HG03457 (cell line): ENCODE data around the gene IDUA.
"Not testable (repeated sequence)": the region's sequence is repeated elsewhere in the genome, so short reads cannot be mapped to it uniquely, and the experiment has no call there.

Source experiments
- ATAC-seq: cut with Tn5 transposase; IDR thresholded peaks from one replicate; pipeline ENCODE4 v1.9.1; 2021; ENCODE audit warnings: moderate number of reproducible peaks; ENCODE audit not compliant: unreplicated experiment

IDUA gene

DNA sequence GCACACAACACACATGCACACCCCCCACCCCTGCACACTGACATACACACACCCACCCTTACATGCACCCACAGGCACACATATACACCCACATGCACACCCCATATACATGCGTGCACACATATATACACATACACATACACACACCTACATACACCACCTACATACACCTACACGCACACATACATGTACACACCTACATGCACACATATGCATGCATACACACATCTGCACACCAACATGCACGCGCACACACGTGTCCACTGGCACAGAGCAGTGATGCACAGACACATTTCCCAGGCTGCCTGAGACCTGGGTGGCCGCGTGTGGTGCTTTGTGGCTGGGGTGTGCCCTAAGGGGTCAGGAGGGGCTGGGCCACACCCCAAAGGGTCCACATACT lies 56.3 kb downstream of the IDUA start:
- ATAC-seq: no peak

DNA sequence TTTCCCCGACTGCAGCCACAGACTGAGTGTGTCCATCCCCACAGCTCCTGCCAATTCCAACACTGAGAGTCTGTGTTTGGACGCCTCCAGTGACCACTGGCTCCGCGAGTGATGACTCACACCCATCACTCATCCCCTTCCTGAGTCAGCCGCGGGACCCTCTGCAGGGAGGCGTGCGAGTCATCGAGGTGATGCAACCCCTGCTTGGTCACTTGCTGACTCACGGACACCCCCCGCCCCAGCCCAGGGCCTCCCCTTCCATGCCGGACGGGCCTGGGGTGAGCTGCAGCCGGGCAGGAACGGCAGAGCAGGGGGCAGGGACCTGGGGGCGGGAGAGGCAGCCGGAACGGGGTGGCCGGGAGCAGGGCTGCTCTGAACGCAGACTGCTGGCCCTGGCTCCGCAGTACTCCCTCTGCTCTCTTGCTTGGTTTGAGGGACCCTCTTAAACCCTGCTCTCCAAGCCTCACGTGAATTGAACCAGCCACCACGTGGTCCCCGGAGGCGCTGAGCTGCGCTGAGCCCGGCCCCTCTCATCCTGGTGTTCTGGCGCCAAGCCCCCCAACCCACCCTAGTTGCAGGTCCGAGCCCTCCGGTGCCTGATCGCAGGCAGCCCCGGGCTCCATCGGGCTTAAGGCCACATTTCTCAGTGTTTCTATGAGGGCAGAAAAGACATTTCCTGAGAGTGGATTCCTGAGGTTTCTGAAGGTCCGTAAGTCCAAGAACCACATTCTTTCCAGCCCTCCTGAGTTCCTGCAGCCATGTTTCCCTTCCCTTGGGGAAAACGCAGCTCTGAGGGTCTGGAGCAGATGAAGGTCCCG lies 57.0 kb downstream of the IDUA start:
- no peak for ATAC-seq

DNA sequence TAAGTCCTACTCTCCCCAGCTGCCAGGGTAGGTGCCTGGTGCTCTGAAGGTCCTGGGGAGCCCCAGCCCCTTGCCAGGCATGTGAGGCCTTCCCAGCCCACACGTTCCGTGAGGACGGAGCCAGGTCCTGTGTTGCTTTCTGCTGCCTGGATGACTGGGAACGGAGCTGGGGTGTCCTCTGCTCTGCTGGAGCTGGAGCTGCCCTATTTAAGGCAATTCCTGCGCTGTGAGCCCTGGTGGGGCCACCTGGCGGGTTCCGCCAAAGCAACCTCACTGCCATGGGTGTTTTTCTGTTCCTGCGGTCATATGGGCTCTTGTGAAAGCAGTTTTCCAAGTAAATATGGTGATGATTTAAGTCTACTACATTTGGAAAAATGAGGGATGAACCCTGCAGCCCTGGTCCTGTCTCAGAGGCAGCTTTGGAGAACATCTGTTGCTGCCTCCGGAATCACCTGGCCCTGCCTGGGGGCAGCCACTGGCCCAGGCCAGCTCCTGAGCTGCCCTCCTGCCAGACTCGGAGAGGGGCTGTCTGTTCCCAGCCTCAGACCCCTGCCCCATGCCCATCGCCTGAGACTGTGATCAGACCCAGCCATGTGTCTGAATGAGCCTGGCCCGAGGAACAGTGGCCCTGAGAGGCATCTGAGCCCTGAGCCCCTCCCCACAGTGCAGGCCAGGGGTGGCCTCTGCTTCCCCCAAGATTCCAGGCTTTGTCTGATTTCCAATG lies 57.8 kb downstream of the IDUA start:
- ATAC-seq: no peak

DNA sequence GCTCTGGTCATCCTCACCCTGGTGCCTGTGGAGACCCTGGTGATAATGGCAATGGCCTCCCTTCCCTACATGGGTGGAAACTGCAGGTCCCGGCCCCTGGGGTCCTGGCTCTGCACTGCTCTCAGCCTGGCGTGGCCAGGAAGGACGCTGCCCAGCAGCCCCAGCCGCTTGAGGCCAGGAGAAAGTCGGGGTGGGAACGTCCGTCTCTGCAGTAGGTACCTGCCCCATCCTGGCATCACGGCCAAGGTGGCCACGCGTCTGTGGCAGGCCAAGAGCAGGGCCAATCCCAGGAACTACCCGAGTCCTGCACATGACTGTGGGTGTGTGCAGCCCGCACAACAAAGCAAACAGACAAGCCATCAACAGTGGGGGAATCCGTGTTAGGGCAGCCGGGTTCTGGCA lies 58.4 kb downstream of the IDUA start:
- ATAC-seq: no peak

DNA sequence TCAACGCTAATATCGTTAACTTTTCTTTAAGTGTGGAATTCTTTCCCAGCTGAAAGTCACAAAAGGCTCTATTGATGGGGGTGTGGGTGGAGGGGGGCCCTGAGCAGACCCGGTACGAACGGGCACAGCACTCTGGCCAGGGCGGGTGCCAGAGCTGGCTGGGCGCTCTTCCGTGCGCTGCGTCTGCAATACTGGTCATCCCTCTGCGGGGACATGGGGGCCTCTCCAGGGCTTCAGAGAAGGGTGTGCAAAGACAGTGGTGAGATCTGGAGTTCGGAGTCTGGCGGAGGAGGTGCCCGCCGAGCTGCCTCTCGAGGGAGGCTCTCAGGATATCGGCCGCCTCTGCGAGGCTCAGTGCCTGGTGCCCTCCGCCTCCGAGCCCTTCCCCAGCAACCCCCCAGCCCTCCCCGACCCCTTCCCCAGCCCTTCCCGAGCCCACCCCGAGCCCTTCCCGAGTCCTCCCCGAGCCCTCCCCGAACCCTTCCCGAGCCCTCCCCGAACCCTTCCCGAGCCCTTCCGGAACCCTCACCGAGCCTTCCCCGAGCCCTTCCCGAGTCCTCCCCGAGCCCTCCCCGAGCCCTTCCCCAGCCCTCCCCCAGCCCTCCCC lies 58.9 kb downstream of the IDUA start:
- ATAC-seq: no peak

DNA sequence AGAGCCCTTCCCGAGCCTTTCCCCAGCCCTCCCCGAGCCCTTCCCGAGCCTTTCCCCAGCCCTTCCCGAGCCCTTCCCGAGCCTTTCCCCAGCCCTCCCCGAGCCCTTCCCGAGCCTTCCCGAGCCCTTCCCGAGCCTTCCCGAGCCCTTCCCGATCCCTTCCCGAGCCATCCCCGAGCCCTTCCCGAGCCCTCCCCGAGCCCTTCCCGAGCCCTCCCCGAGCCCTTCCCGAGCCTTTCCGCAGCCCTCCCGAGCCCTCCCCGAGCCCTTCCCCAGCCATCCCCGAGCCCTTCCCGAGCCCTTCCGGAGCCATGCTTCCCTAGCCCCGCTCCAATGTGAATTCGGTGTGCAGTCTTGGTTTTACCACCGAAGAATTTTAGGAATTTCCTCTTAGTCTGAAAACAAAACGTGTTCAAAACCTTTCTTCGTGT lies 59.8 kb downstream of the IDUA start:
- ATAC-seq: not testable (repeated sequence)

DNA sequence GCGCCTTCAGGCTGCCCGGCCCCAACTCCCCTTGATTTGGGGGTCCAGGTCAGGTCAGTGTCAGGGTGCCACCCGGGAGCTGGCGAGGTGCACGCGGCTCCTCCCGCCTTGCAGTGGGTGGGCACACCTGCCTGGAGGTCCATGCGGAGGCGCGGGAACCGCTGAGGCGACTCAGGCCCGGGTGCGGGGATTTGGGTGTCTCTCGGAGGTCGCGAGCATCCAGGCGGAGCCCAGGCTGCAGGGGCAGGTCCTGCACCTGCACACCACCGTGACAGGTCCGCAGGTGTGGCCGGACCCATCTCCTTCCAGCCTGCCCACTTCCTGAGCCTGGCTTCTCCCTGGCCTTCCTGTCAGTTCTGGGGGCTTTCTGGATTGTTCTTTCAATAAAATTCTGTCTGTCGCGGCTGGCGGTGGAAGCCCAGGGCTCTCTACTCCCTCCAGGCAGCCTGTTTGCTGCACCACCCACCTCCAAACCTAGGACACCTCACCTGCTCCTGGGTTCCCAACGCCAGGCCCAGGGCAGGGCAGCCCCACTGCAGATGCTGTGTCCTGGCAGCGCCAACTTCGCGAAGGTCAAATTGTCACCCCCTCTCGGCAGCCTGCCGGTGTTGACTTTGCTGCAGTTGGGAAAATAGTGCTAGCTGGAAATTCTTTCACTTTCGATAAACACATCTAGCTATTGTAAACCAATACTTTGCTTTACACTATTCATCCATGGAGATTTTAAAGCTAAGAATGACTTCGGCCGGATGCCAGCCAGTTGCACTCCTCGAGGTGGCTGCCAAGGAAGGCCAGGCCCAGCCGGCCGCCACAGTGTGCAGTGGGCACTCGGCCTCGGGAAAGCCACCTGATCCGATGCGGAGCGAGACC lies 60.5 kb downstream of the IDUA start:
- ATAC-seq: no peak

DNA sequence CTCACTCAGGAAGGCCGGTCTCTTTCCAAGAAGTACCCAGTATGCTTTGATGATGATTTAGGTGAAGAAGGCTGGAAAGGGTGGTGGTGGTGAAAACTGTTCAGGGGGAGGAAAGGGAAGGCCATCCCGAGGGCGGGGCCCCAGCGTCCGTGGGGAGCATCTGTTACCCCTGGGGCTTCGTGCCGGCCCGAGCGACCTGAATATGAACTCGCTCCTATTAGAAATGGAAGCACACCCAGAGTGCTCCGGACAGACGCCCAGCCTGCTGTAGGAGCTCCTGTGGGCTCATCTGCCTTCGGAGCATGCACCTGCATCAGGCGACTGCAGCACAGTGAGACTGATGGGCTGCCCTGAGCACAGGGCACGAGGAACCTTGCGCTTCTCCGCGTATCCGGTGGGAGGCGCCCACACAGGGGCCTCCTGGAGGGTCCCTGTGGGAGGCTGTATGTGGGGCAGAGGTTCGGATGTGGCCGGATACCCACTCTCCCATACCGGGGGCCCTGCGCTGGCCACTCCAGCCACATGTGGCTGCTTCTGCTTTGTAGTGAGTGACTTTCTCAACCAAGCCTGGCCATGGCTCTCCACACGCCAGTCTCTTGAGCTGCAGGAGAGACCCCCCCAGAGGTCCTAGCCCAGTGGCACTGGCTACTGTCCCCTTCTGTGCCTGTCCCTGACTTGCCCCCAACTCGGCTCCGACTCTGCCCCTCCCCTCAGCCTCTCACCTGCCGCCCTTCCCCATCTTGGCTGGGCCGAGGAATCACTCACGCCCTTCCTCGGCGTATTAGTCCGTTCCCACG lies 61.3 kb downstream of the IDUA start:
- no peak for ATAC-seq

DNA sequence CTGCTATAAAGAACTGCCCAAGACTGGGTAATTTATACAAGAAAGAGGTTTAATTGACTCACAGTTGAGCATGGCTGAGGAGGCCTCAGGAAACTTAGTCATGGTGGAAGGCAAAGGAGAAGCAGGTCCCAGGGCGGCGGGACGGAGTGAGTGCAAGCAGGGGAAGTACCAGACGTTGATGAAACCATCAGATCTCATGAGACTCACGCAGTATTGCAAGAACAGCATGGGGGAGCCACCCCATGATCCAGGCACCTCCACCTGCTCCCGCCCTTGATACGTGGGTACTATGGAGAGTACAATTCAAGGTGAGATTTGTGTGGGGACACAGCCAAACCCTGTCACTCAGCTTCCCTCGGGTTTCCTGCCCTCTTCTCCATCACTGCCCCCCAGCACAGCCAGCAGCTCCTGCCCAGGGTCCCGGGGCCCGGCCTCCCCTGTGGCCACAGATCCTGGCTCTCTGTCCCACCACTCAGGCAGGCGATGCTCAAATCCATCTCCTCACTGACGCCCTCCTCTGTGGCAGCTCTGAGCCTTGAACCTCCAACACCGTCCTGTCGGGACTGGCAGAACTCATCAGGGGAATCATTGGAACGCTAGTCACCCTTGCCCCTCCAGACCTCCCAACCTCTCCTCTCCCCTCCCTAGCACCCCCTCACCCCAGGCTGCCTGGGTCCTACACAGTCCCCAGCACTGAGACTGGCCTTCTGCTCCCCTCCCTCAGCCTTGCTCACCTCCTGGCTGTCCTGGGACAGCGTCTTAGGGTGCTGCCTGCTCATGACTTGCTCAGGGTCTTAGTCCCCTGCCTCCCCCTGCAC lies 62.1 kb downstream of the IDUA start:
- ATAC-seq: no peak

DNA sequence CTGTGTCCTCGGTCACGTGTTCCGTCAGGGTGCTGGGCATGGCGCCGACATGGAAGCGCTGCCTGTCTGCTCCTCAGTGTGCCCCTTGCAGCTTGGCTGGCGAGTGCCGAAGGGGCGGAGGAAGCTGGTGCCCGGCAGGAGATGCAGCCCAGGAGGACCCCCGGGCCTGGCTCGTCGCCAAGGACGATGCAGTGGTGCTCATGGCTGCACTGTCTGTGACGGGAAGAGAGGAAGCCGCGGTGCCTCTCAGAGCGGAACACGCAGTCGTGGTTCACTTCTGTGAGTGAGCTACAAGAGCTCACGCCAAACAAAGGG lies 62.7 kb downstream of the IDUA start:
- ATAC-seq: no peak

DNA sequence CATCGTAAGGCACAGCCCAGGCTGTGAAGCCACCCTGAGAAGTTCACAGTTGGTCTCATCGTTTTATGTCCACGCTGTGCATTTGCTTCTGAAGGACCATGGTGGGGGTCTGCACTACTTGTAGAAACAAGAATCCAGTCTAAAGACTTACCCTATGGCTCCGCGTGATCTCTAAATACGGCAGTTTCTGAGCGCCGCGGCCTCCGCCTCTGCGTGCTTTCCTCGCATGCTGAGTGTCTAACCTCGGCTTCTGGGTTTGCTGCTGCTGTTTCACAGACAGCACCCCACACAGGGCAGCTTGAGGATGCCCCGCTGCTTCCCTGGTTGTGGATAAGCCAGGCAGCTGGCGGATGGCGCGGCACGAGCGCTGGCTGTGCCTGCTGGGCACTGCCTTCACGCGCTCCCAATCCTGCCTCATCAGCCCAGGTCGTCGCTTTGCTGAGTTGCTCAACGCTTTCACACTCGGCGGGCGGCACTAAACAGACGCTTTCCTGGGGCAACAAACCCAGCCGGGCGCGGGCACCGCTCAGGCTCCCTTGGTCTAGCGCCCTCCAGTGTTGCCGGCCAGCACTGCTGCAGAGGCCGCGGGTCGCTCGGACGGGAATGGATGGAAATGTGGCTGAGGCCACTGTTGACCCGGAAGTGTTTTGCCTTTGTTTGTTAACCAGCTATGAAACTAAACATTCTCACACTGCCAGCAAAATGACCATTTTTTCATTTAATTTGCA lies 63.8 kb downstream of the IDUA start:
- ATAC-seq: no peak

DNA sequence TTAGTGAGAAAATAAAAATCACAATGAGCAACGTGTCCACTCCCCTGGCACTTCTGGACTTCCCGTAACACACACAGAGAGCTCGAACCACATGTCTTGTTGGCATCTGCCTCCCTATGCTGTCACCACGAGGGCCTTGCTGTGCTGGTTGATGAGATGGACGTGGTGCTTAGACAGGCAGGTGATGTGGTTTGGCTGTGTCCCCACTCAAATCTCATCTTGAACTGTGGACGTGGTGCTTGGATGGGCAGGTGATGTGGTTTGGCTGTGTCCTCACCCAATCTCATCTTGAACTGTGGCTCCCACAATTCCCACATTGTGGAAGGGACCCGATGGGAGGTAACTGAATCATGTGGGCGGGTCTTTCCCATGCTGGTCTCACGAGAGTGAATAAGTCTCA lies 64.6 kb downstream of the IDUA start:
- no peak for ATAC-seq

DNA sequence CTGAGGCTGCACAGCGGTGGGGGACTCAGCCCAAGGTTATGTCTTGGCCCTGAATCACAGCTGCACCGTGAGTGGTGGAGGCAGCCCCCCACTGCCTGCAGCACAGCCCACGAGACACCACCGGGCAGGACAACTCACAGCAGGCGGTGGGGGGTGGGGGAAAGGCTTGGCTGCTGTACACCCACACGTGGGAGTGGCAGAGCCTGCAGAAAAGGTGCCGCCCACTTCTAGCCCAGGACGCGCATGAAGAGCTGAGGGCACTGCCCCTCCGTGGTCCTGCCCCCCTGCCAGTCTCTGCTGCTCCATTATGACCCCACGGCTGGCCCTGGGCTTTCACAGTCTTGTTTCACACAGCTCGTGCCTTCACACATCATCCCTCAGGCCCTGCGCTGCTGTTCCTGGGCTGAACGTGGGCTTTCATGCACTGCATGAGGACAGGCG lies 65.4 kb downstream of the IDUA start:
- no peak for ATAC-seq

DNA sequence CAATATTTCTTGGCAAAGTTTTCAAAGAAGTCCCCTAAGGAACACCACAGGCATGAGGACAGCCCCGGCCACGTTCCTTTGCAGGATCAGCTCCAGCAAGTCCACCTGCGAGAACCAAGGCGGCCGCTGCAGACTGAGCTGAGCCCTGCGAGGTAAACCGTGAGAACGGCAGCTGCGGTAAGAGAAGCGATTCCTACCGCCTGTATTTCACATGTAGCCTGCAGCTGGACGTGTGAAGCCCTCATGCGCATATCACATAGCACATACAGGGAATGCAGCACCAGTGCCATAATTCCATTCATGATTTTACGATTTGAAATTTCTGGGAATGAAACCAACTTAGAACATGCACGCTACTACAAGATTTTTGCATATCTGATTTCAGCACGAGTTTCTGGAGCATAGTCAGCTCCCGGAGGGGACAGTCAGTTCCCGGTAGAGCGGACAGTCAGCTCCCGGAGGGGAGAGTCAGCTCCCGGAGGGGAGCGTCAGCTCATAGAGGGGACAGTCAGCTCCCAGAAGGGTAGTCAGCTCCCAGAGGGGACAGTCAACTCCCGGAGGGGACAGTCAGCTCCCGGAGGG lies 66.3 kb downstream of the IDUA start:
- no peak for ATAC-seq

DNA sequence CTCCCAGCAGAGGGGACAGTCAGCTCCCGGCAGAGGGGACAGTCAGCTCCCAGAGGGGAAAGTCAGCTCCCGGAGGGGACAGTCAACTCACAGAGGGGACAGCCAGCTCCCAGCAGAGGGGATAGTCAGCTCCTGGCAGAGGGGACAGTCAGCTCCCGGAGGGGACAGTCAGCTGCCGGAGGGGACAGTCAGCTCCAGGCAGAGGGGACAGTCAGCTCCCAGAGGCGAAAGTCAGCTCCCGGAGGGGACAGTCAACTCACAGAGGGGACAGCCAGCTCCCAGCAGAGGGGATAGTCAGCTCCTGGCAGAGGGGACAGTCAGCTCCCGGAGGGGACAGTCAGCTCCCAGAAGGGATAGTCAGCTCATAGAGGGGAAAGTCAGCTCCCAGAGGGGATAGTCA lies 67.0 kb downstream of the IDUA start:
- ATAC-seq: not testable (repeated sequence)
